Spleen (tissue), 7 donors: Measurements from ENCODE around the gene HMBS.

ENCODE experiments used
- CTCF ChIP-seq, 11 experiments: fragments of 200-600 bp in 7 of 11; fragments of 450-650 bp in 4 of 11; sonication (generic) in 4 of 11; IDR thresholded peaks in 8 of 11; conservative IDR thresholded peaks in 3 of 11; 1 replicate in 7 of 11; 2 replicates in 4 of 11; pipeline versions ENCODE4 v1.4.0 to v1.8.0; 2016 to 2021; ENCODE audit warnings: antibody characterized with exemption in 11 of 11, inconsistent platforms in 4 of 11, mild to moderate bottlenecking in 1 of 11
- POLR2A ChIP-seq, 3 donors: fragments of 450-650 bp; IDR thresholded peaks; one replicate each; pipeline ENCODE4 v1.5.1; 2017; ENCODE audit warnings: antibody characterized with exemption in 3 of 3, mild to moderate bottlenecking in 1 of 3
- donor health status: DM: no; HTN: no; CAD: no; lungs with moderate emphysema.
- donor health status: DM: no; HTN: no; CAD: no.
- donor health status: DM: no; HTN: no; CAD: no.

- TF ChIP-seq POLR2A (IDR thresholded peaks at IDR 0.05): no peak
- TF ChIP-seq CTCF (IDR thresholded peaks at IDR 0.05 in 8 of 11, conservative IDR thresholded peaks at IDR 0.05 in 3 of 11): no peak
Measured at GRCh38 chr11:119051440-119052162, 33.1 kb upstream of the HMBS start.
